SK-N-DZ (cell line): ENCODE data around the gene HLA-G.
A peak's percentile ranks its signal among the peaks of the same experiment; 100 is the strongest.

Experiments
- DNase-seq: peaks from one replicate; pipeline ENCODE4 v3.0.0-alpha.2; 2015; ENCODE audit warnings: low spot score

The HLA-G gene

GRCh38 chr6:29816030-29816429 lies 11.6 kb upstream of the HLA-G start:
- no peak for DNase-seq

DNA sequence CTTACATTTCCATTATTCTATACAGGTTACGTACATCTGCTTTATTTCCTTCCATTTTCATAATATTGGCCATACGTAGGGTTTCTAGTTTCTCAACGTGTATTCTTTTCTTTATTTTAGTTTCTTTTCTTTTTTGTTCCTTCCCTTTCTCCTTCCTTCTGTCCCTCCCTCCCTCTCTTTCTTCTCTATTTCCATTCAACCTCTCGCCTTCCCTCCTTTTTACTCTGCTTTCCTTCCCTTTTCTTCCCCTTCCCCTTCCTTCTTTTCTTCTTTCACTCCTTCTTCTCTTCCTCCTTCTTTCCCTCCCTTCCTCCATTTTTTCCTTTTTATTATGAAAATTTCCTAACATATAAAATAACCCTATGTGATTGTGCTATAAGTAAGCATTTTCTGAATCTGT lies 8.7 kb upstream of the HLA-G start:
- no peak for DNase-seq

- no peak for DNase-seq
These were observed 3.5 kb upstream of the HLA-G start for GRCh38 chr6:29824144-29824543.

- DNase-seq, result no peak
These were observed 1.8 kb upstream of the HLA-G start for GRCh38 chr6:29825848-29826247.

DNA sequence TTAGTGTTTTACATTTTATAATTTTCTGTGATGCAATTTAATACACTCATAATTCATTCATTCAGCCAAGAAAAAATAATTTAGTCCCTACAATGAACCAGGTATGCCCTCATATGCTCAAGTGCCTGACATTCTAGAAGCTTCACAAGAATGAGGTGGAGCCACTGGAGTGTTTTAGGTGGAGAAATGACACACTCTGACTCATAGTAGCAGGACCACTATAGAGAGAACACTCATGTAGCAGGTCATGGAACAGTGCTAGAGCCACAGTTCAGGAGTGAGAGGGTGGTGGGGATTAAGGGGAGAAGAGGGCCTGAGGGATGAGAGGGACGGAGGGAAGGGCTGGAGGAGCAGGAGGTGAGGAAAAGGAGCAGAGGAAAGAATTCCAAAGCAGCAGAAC lies 1.4 kb upstream of the HLA-G start:
- DNase-seq, result no peak

DNA sequence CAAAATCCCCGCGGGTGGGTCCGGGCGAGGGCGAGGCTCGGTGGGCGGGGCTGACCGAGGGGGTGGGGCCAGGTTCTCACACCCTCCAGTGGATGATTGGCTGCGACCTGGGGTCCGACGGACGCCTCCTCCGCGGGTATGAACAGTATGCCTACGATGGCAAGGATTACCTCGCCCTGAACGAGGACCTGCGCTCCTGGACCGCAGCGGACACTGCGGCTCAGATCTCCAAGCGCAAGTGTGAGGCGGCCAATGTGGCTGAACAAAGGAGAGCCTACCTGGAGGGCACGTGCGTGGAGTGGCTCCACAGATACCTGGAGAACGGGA lies 809 bp downstream of the HLA-G start:
- no peak for DNase-seq

GRCh38 chr6:29829766-29830165 lies 2.1 kb downstream of the HLA-G start:
- no peak for DNase-seq

GRCh38 chr6:29830409-29830808 lies 2.8 kb downstream of the HLA-G start:
- no peak for DNase-seq

DNA sequence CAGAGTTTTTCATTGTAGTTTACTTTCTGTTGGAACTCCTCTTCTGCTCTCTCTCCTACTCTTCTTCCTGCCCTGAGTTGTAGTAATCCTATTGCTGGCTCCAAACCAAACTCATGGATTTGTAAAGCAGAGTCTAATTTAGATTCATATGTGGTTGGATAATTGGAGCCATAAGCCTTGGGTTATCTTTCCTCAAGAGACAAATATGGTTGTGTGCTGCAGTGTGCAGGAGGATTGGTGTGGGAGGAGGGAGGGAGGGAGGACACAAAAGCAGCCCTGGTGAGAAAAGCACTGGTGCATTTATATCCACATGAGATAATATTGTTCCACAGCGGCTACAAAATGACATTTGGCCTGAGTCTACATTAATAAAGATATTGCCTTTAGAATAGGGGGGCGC lies 4.2 kb downstream of the HLA-G start:
- no peak for DNase-seq

DNA sequence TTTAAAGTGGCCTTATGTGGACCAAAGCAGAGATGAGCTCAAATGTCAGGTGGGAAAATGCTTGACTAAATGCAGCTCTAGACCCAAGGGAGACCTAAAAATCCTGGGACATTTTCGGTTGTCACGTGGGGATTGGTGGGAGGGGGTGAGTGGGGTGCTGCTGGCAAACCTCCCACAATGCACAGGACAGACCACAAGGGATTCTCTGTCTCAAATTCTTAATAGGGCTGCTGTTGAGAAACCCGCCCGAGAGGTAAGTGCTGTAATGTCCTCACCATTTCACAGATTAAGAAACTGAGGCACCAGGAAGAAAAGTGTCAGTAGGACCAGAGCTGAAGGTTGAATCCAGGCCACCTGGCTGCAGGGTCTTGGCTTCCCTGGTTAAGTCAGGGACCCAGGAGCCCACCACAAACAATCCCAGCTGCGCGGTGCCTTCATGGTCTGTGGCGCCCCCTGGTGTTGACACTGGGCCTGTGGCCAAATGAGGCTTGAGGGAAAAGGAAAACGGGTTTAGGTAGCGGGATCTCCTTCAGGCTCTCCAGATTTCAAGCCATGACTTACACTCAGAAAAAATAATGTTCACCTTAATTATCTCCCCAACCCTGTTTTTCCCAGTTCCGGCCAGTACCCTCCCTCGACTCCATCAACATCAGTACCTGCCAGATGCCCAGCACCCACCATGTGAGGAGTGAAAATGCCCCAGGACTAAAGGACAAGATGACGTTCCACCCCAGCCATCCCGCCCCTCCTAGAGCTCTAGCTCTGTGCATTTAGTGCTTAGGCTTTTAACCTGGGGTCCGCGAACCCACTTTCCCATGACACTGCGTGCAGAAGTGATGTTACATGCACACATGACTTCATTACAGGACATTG lies 7.2 kb downstream of the HLA-G start:
- DNase-seq, result peak; percentile 11

- no peak for DNase-seq
These were observed 12.3 kb downstream of the HLA-G start for GRCh38 chr6:29839917-29840316.

DNA sequence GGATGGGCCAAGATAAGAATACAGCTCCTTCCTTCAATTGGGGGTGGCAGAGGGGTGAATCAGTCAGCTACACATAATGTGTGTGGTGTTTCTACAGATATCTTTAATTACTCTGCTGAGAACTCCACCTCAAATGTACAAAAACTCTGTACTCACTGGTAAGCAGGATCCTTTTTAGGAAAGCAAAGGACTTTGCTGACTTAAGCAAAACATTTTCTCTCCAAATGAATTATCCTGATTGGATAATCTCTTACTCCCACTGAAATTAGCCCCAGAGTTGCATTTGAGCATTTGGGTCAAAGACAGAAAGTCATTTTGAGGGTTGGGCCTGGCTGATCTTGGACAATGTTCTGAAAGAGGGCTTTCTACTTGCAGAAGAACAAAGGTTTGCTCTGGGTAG lies 13.4 kb downstream of the HLA-G start:
- no peak for DNase-seq

DNA sequence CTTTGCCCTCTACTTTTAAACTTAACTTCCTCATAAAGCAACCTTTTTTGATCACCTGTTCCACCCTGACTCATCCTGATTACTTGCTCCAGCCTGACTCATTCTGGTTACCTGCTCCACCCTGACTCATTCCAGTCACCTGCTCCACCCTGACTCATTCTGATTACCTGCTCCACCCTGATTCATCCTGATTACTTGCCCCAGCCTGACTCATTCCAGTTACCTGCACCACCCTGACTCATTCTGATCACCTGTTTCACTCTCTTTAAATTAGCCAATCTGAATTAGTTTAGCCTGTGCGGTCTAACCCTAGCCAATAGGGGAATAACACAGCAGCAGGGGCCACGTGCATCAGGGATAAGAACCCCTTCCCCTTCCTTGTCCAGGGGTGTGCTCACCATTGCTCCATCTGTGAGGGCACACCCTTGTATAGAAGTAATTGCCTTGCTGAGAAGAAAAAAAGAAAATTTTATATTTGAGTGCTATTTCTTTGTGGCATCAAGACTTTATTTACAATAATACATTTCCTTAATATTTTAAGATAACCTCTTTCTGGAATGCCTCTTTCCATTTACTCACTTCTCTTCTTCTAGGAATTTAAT lies 17.9 kb downstream of the HLA-G start:
- no peak for DNase-seq

DNA sequence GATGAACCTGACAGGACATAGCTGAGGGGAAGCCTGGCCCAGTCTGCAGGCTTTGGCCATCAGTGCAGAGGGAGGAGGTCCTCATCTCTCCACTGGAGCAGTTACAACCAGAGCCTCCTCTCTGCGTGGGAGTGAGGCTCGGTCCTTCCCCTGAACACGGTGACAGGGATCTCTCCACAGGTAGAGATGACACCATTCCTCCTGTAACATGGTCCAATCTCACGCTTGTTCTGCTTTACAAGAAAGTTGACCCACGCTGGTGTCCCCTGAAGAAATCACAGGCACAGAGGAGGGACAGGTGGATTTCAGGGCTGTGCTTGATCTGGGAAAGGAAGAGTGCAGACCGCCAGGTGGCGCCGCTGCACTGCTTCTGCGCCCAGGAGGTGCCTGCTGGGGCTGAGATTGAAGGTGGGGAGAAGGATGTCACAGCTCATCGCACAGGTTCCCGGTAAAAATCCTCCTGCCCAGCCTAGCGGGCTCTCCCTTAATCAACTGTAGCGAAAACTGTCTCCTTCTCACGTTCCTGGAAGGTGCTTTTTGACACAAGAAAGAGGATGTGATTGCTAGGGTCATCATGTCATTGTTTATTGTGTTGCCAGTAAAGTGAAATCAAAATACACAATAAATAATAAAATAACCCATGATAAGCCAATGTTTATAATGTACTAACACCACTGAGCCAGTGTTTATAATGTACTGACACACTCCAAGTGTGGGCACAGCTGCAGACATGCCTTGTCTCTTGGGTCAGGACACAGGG lies 20.4 kb downstream of the HLA-G start:
- peak; percentile 58 for DNase-seq

DNA sequence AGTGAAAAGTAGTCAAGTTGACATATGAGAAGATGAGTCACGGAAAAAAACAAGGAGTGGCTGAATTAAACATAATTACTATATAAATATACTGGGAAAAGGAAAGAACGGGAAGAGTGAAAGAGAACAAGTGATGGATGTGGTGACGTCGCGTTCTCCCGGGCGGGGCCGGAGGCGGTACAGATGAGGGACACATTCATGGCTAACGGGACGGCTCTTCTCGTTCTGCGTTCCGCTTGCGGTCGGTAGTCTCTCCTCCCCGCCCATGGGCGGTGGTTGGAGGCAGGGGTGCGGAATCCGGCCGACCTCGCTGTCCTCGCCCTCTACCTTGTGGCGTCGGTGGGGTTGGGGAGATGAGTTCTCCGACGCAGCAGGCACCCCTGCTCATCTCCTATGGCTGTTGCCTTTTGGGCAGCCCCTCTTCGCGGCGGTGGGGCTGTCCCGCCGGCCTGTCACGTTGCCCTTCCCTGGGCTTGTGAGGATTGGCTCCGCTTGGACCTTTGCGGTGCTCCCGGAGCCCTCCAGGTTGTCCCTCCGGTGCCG lies 22.5 kb downstream of the HLA-G start:
- no peak for DNase-seq

GRCh38 chr6:29851190-29851589 lies 23.6 kb downstream of the HLA-G start:
- DNase-seq, result no peak

- DNase-seq, result no peak
These were observed 25.6 kb downstream of the HLA-G start for GRCh38 chr6:29853245-29853644.

GRCh38 chr6:29858006-29858405 lies 30.4 kb downstream of the HLA-G start:
- no peak for DNase-seq

GRCh38 chr6:29861521-29862255 lies 34.1 kb downstream of the HLA-G start:
- no peak for DNase-seq

DNA sequence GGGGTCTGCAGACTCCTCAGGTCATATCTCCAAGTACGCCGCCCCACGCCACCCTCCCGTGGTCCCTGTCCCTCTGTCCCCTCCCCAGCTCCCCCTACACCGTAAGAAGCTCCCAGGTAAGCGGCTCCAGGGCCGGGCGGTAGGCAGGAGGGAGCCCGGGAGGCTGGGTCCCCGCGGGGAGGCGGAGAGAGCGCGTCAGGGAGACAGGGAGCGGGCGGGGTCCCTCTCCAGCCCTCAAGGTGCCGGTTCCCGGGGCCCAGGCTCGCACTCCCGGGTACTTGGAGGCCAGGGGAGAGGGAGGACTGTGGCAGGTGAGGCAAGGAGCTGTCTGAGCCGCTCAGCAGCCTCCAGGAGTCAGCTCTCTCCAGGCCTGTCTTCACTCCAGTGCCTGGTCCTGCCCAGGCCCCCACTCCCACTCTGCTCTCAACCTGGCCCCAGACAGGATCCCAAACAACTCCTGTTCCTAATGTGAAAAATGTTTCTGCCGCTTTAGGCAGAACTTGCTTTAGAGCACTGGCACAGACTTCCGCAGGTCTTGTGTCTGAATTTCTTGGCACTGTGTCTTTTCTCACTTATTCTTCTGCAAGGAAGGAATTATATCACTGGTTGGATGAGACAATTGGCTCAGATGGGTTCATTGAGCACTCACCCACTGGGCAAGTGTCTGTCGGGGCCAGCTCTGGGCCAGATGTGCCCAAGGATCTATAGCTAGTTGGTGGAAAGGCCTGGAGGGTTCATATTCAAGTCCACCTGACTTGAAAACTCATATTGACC lies 36.6 kb downstream of the HLA-G start:
- DNase-seq, result no peak

GRCh38 chr6:29865631-29866030 lies 38.0 kb downstream of the HLA-G start:
- DNase-seq, result no peak
